HUES6 (cell line): ENCODE results near the gene HNRNPH1.

Experiments used
- H3K27ac ChIP-seq: 2 replicates; pipeline ENCODE4 v1.7.0; 2013; ENCODE audit warnings: low read depth, mild to moderate bottlenecking, low read length, inconsistent platforms
- H3K27me3 ChIP-seq: 2 replicates; pipeline ENCODE4 v1.6.1; 2013; ENCODE audit warnings: low read length; ENCODE audit not compliant: control insufficient read depth, insufficient read depth
- H3K36me3 ChIP-seq: 2 replicates; pipeline ENCODE4 v1.6.1; 2013; ENCODE audit warnings: low read length; ENCODE audit not compliant: control insufficient read depth, insufficient read depth
- H3K4me1 ChIP-seq: 2 replicates; pipeline ENCODE4 v1.6.1; 2013; ENCODE audit warnings: low read length; ENCODE audit not compliant: control insufficient read depth, insufficient read depth
- H3K4me3 ChIP-seq: 2 replicates; pipeline ENCODE4 v1.5.1; 2013; ENCODE audit warnings: low read depth, low read length
- H3K9ac ChIP-seq: one replicate; pipeline ENCODE4 v1.6.1; 2013; ENCODE audit warnings: mild to moderate bottlenecking, low read length
- H3K9me3 ChIP-seq: 2 replicates; pipeline ENCODE4 v1.6.1; 2013; ENCODE audit warnings: low read depth, low read length; ENCODE audit not compliant: control insufficient read depth, insufficient read depth

Gene HNRNPH1

DNA sequence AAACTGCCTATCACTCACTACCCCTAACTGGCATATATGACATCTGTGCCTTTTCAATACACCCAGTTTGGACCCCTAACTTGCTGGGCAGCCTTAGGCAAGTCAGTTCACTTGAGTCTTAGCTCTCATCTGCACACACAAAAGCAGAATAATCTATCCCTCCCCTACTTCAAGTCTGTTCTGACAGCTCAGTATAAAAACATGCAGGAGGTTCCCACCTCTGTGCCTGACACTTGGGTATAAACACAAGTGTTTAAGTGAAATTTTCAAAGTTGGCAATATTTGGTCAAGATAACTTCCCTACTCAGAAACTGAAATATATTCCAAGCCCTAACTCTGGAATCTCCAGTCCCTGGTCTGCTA is 12.6 kb downstream of the HNRNPH1 start:
- H3K4me1 ChIP-seq: no peaks in the 10 kb centered on the region

GRCh38 chr5:179610109-179610902 is 13.2 kb downstream of the HNRNPH1 start:
- no peak overlapping the region for H3K27ac ChIP-seq
- peaks cover 92% of the 10 kb centered on the region for H3K36me3 ChIP-seq

More for the DNA sequence above, 12.6 kb downstream of the HNRNPH1 start:
- Histone ChIP-seq H3K4me3 (no peak overlapping the region), H3K27ac (no peak overlapping the region), H3K27me3 (no peaks in the 10 kb centered on the region), H3K36me3 (peaks cover 92% of the 10 kb centered on the region), H3K9ac (no peak overlapping the region), H3K9me3 (no peaks in the 10 kb centered on the region)

DNA sequence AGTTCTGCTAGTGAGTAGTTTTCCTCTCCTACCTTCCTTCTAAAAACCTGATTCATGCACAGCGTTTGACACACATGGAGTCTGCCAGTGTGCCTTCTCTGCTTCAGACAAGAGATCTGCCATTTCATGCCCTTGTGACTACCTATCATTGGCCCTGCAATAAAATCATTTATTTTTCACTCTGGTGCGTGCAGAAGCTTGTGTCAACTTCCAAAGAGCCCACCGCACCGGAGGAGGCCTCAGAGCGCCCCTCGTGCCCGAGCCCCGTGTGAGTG is 13.7 kb downstream of the HNRNPH1 start:
- Histone ChIP-seq H3K9ac (no peak overlapping the region), H3K9me3 (no peaks in the 10 kb centered on the region), H3K27ac (no peak overlapping the region), H3K27me3 (no peaks in the 10 kb centered on the region), H3K36me3 (peaks cover 91% of the 10 kb centered on the region), H3K4me1 (no peaks in the 10 kb centered on the region), H3K4me3 (no peak overlapping the region)

More at GRCh38 chr5:179610109-179610902, 13.2 kb downstream of the HNRNPH1 start:
- H3K9me3 ChIP-seq: no peaks in the 10 kb centered on the region
- no peak overlapping the region for H3K9ac ChIP-seq
- no peaks in the 10 kb centered on the region for H3K4me1 ChIP-seq
- no peak overlapping the region for H3K4me3 ChIP-seq
- no peaks in the 10 kb centered on the region for H3K27me3 ChIP-seq

DNA sequence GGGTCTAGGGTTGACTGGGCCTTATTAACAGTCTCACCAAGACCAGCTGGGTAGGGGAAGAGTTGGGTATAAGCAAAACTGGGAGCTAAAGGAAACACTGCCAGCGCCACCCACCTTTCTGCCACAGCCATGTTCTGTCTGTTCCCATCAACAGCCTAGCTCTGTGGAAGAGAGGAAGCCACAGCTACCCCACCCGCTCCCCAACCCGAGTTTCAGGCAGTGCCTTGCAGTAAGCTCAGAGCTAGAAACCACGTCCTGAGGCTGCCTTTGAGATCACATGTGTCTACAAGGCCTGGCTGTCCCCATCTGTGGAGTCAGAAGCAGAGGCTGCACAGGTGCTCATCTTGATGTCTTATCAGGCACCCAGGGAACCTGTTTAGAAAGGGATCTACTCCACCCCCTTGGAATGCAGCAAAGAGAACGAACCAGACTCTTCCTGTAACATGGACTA is 15.3 kb downstream of the HNRNPH1 start:
- Histone ChIP-seq H3K27ac (no peak overlapping the region), H3K9ac (no peak overlapping the region)

DNA sequence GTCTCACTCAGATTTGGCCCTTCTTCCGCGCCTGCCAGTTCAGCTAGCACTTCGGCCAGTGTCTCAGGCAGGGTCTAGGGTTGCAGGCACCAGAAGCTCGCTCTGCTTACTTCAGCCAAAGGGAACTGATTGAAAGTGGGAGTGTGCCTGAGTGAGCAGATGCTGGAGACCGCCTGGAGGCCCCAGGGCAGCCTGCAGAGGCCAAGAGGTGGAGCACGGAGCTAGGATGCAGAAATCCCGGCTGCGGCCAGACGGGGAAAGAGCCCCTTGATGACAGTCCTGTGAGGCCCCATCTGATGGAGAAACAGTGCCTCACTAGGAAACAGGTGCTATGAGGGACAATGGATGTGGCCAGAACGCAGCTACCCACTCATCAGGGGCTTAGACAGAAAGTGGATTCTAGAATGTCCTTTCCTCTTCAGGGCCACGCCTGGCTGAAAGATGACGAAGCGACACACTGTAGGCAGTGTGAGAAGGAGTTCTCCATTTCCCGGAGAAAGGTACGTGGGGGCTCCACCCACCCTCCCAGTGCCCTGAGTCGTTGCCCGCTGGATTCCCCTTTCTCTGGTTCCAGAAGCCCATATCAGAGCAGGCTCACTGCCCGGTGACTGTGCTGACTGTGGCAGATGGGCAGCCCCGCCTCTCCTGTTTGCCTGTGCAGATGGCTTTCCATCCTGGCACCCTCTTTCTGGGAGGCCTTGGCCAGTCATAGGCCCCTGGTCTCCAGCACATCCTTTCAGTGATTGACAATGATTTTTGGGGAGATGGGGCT is 16.1 kb downstream of the HNRNPH1 start:
- Histone ChIP-seq H3K27ac (no peak overlapping the region), H3K9me3 (no peaks in the 10 kb centered on the region), H3K9ac (no peak overlapping the region), H3K36me3 (peaks cover 80% of the 10 kb centered on the region), H3K27me3 (no peaks in the 10 kb centered on the region), H3K4me1 (no peaks in the 10 kb centered on the region), H3K4me3 (no peak overlapping the region)

More for the DNA sequence above, 15.3 kb downstream of the HNRNPH1 start:
- Histone ChIP-seq H3K27me3 (no peaks in the 10 kb centered on the region), H3K4me3 (no peak overlapping the region), H3K9me3 (no peaks in the 10 kb centered on the region), H3K36me3 (peaks cover 84% of the 10 kb centered on the region), H3K4me1 (no peaks in the 10 kb centered on the region)

GRCh38 chr5:179606910-179607159 is 16.6 kb downstream of the HNRNPH1 start:
- no peak overlapping the region for H3K9ac ChIP-seq
- no peak overlapping the region for H3K27ac ChIP-seq
- no peaks in the 10 kb centered on the region for H3K27me3 ChIP-seq
- H3K36me3 ChIP-seq: peaks cover 82% of the 10 kb centered on the region
- H3K4me1 ChIP-seq: no peaks in the 10 kb centered on the region
- H3K4me3 ChIP-seq: no peak overlapping the region
- no peaks in the 10 kb centered on the region for H3K9me3 ChIP-seq

DNA sequence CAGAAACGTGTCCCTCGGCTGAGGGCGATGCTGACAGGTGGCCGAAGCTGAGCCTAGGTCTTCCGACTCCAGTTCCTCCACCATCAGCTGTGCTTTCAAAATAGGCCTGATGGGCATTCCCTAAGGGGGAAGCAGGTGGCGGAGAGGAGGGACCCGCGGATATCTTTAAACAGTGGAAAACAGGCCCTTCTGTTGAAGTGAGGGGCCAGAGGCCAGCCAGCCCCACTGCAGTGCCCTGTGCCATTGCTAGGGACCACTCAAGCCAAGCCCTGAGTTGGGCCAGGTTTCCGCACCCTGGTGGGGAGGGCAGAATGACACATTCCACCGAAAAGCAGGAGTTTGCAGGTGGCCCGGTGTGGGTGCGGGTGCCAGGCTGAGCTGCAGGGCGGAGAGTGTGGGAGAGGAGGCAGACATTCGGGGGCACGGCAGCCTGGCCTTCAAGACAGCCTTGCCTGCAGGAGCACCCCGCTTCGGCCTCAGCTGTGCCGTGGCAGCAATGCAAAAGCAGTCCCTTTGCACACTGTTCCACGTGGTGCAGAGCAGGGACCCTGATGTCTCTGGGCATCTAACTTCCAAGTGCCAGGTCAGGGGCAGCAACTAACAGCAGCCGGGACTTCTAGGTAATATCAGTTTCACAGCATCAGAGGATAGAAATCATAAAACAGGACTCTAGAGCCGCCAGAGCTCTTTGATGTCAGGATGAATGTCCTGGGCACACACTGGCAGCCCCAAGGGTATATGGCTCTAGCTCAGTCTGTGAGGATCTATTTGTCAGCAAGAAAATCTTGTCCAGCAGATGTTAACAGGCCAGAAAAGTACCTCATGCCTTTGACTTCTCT is 17.2 kb downstream of the HNRNPH1 start:
- Histone ChIP-seq H3K36me3 (peaks cover 79% of the 10 kb centered on the region), H3K4me3 (no peak overlapping the region), H3K9ac (no peak overlapping the region), H3K27ac (no peak overlapping the region), H3K9me3 (no peaks in the 10 kb centered on the region), H3K4me1 (no peaks in the 10 kb centered on the region), H3K27me3 (no peaks in the 10 kb centered on the region)

GRCh38 chr5:179605026-179605833 is 18.2 kb downstream of the HNRNPH1 start:
- H3K36me3 ChIP-seq: peaks cover 77% of the 10 kb centered on the region
- no peaks in the 10 kb centered on the region for H3K9me3 ChIP-seq
- no peaks in the 10 kb centered on the region for H3K27me3 ChIP-seq
- H3K4me3 ChIP-seq: no peak overlapping the region
- no peak overlapping the region for H3K9ac ChIP-seq
- no peak overlapping the region for H3K27ac ChIP-seq
- H3K4me1 ChIP-seq: no peaks in the 10 kb centered on the region

- Histone ChIP-seq H3K9me3 (no peaks in the 10 kb centered on the region), H3K27ac (no peak overlapping the region), H3K9ac (no peak overlapping the region), H3K27me3 (no peaks in the 10 kb centered on the region), H3K4me3 (no peak overlapping the region), H3K36me3 (peaks cover 82% of the 10 kb centered on the region), H3K4me1 (no peaks in the 10 kb centered on the region)
These were observed 20.2 kb downstream of the HNRNPH1 start for GRCh38 chr5:179603308-179603707.

- Histone ChIP-seq H3K36me3 (peaks cover 80% of the 10 kb centered on the region), H3K27ac (no peak overlapping the region), H3K4me3 (no peak overlapping the region), H3K9me3 (no peaks in the 10 kb centered on the region), H3K27me3 (no peaks in the 10 kb centered on the region), H3K9ac (no peak overlapping the region), H3K4me1 (no peaks in the 10 kb centered on the region)
These were observed 21.4 kb downstream of the HNRNPH1 start for GRCh38 chr5:179601871-179602625.
